Dendritic cell treated with granulocyte-macrophage colony-stimulating factor and Interleukin-4, amounts not matched to agents 40 ng/mL and 50 ng/mL, for 4 days (primary cell): ENCODE measurements around the gene VSTM5.

Experiments
- H3K27ac Mint-ChIP-seq: one replicate; pipeline ENCODE4 v1.8.0; 2022; ENCODE audit warnings: mild to moderate bottlenecking, mixed read lengths
- H3K27me3 Mint-ChIP-seq: one replicate; pipeline ENCODE4 v1.8.0; 2022; ENCODE audit warnings: mild to moderate bottlenecking, mixed read lengths
- H3K36me3 Mint-ChIP-seq: one replicate; pipeline ENCODE4 v1.8.0; 2022; ENCODE audit warnings: low read depth, mixed read lengths
- H3K4me1 Mint-ChIP-seq: one replicate; pipeline ENCODE4 v1.8.0; 2022; ENCODE audit warnings: low read depth, mixed read lengths
- H3K4me3 Mint-ChIP-seq: one replicate; pipeline ENCODE4 v1.8.0; 2022; ENCODE audit warnings: mild to moderate bottlenecking, moderate library complexity, mixed read lengths
- H3K9me3 Mint-ChIP-seq: one replicate; pipeline ENCODE4 v1.8.0; 2022; ENCODE audit warnings: mixed read lengths
- intact Hi-C: fragments of 100-400 bp; cut with micrococcal nuclease; formaldehyde crosslinking; loops from one replicate; pipeline ENCODE4 v1.15.0; 2022

The VSTM5 gene

DNA sequence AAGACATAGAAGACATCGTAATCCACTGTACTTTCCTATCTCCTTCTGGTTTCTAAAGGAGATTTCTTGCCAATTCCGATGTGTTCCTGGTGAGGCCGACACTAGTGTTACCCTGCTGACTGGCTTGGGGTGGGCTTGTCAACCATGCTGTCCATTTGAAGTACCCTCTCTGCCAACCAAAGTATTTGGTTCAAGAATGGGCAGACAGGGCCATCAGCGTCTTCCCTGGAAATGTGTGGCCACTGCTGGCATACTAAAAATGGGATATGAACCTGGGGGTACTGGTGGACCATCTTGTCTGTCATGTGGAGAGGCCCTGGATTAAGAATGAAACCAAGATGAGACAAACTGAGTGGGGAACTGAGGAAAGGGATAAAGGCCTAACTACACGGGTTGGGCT lies 1.8 kb upstream of the VSTM5 start:
- no peaks in the 10 kb centered on the region for H3K36me3 Mint-ChIP-seq
- H3K27me3 Mint-ChIP-seq: peaks cover 23% of the 10 kb centered on the region

GRCh38 chr11:93849751-93850593 lies 446 bp downstream of the VSTM5 start:
- H3K9me3 Mint-ChIP-seq: no peaks in the 10 kb centered on the region
- intact Hi-C loops: no loop called here
- H3K27me3 Mint-ChIP-seq: peaks cover 23% of the 10 kb centered on the region
- peak overlapping the region; percentile 6 for H3K4me3 Mint-ChIP-seq
- H3K27ac Mint-ChIP-seq: no peak overlapping the region
- H3K4me1 Mint-ChIP-seq: peaks cover 6% of the 10 kb centered on the region
- no peaks in the 10 kb centered on the region for H3K36me3 Mint-ChIP-seq

More for the DNA sequence above, 1.8 kb upstream of the VSTM5 start:
- no peak overlapping the region for H3K27ac Mint-ChIP-seq
- H3K9me3 Mint-ChIP-seq: no peaks in the 10 kb centered on the region
- H3K4me3 Mint-ChIP-seq: no peak overlapping the region
- intact Hi-C loops: no loop called here
- peaks cover 6% of the 10 kb centered on the region for H3K4me1 Mint-ChIP-seq

DNA sequence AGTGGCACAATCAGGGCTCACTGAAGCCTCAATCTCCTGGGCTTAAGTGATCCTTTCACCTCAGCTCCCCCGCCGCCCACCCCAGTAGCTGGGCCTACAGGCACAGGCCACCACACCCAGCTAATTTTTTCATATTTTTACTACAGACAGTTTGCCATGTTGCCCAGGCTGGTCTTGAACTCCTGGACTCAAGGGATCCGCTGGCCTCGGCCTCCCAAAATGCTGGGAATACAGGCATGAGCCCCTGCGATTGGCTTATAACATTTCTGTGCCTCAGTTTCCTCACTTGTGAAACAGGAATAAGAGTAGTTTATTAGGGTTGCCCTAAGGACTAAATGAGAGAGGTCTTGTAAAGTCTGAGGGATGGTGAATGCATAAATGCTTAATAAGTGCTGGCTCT lies 1.2 kb downstream of the VSTM5 start:
- no peaks in the 10 kb centered on the region for H3K36me3 Mint-ChIP-seq
- H3K9me3 Mint-ChIP-seq: no peaks in the 10 kb centered on the region
- peaks cover 23% of the 10 kb centered on the region for H3K27me3 Mint-ChIP-seq
- H3K4me3 Mint-ChIP-seq: no peak overlapping the region
- H3K4me1 Mint-ChIP-seq: peaks cover 6% of the 10 kb centered on the region
- H3K27ac Mint-ChIP-seq: no peak overlapping the region
- intact Hi-C loops: no loop called here

DNA sequence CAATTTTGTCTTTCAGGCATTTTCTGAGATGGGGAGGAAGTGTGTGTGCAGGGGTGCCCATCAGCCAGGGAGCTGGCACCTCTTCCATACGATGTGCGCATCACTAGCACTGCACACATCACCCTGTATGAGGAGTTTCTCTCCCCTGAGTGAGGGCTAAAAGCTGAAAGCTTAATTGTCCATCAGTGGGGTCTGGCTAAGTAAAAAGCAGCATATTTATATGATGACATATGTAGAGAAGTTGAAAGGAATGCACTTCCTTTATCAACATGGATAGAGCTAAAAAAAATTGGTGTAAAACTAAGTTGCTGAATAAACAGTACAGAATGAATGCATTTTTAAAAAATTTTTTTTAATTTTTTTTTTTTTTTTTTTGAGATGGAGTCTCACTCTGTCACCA lies 4.0 kb downstream of the VSTM5 start:
- Mint-ChIP-seq H3K36me3 (no peaks in the 10 kb centered on the region), H3K4me3 (no peak overlapping the region), H3K9me3 (no peaks in the 10 kb centered on the region), H3K27me3 (peaks cover 22% of the 10 kb centered on the region), H3K27ac (no peak overlapping the region), H3K4me1 (peaks cover 6% of the 10 kb centered on the region)
- intact Hi-C loops: no loop called here

DNA sequence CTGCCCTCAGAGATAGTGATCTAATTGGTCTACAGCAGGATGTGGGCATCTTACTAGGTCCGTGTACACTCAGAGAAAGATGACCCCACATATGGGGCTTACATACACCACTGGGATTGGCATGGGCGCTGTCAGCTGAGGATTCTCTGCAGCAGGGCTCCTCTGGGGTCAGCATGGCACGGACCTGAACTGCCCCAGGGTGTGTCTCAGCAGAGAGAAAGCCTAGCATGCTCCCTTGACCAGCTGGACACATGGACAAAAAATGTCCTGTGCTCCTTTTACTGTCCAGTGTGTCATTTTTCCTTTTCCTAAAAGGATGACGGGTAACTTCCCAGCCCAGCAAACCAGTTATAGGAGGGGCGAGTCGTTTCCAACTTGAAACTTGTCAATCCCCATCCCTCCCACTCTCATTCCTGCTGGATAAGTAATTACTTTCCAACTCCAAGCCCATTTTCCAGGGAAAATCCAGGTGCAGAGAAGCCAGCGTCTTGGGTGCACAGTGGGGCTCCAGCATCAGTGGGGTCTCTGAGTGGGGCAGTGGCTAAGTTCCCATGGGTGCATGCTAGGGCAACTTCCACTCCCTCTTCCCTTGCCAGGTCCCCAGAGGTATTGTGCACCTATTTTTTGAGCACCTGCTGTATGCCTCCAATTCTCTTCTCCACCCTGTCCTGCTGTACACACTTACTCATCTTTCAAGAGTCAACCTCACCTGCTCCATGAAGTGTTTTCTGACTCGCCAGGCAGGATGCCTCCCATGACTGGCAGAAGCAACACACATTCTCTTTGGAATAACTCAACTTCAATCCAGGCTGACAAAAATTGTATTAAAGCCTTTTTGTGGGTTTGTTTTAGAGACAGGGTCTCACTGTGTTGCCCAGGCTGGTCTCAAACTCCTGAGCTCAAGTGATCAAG lies 5.0 kb downstream of the VSTM5 start:
- intact Hi-C loops: no loop called here
- no peak overlapping the region for H3K27ac Mint-ChIP-seq
- H3K36me3 Mint-ChIP-seq: no peaks in the 10 kb centered on the region
- H3K9me3 Mint-ChIP-seq: no peaks in the 10 kb centered on the region
- H3K27me3 Mint-ChIP-seq: peaks cover 13% of the 10 kb centered on the region
- peaks cover 2% of the 10 kb centered on the region for H3K4me1 Mint-ChIP-seq
- H3K4me3 Mint-ChIP-seq: no peak overlapping the region

- Mint-ChIP-seq H3K36me3 (no peaks in the 10 kb centered on the region), H3K27me3 (peaks cover 8% of the 10 kb centered on the region), H3K9me3 (no peaks in the 10 kb centered on the region), H3K4me1 (no peaks in the 10 kb centered on the region), H3K4me3 (no peak overlapping the region), H3K27ac (no peak overlapping the region)
- intact Hi-C loops: no loop called here
Measured at GRCh38 chr11:93844568-93844967, 5.8 kb downstream of the VSTM5 start.

- H3K27me3 Mint-ChIP-seq: peaks cover 1% of the 10 kb centered on the region
- no peaks in the 10 kb centered on the region for H3K36me3 Mint-ChIP-seq
- intact Hi-C loops: no loop called here
- no peaks in the 10 kb centered on the region for H3K9me3 Mint-ChIP-seq
- H3K27ac Mint-ChIP-seq: no peak overlapping the region
- H3K4me3 Mint-ChIP-seq: no peak overlapping the region
- no peaks in the 10 kb centered on the region for H3K4me1 Mint-ChIP-seq
Measured at GRCh38 chr11:93843906-93844305, 6.5 kb downstream of the VSTM5 start.

DNA sequence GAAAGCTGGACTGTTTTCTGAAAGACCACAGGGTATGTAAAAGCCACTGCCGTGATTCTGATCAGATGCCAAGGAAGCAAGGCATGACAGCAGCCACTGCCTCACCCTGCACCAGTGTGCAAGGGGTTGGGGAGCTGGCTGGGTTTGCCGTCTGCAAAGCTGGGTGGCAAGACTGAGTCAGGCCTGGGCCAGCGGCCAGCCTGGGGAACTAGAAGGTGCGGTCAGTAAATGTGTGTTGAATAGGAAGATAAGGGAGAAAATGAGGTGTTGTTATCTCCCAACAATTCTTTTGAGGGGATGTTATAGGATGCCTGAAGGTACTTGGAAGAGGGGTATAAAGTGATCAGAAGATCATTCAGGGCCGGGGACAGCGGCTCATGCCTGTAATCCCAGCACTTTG lies 8.0 kb downstream of the VSTM5 start:
- Mint-ChIP-seq H3K27ac (no peak overlapping the region), H3K36me3 (no peaks in the 10 kb centered on the region), H3K9me3 (no peaks in the 10 kb centered on the region), H3K4me1 (no peaks in the 10 kb centered on the region), H3K27me3 (peaks cover 1% of the 10 kb centered on the region), H3K4me3 (no peak overlapping the region)
- intact Hi-C loops: no loop called here

DNA sequence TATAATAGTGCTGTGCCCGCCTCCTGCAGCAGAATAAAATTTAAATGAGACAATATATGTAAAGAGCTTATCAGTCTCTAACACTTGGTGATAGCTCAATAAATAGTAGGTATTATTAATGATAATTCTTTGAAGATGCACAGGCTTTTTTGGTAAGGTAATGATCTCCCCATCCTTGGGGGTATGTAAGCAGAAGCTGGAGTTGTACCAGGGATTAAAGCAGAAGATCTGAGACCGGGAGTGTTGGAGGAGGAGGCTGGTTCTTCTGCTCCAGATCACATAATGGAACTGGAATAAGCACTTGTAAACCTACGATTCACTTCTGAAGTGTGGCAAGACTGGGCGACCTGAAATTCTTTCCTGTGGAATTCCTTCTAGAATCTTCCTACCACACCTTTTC lies 8.4 kb downstream of the VSTM5 start:
- intact Hi-C loops: no loop called here
- H3K36me3 Mint-ChIP-seq: no peaks in the 10 kb centered on the region
- peaks cover 1% of the 10 kb centered on the region for H3K27me3 Mint-ChIP-seq
- no peak overlapping the region for H3K27ac Mint-ChIP-seq
- H3K9me3 Mint-ChIP-seq: no peaks in the 10 kb centered on the region
- no peaks in the 10 kb centered on the region for H3K4me1 Mint-ChIP-seq
- no peak overlapping the region for H3K4me3 Mint-ChIP-seq

DNA sequence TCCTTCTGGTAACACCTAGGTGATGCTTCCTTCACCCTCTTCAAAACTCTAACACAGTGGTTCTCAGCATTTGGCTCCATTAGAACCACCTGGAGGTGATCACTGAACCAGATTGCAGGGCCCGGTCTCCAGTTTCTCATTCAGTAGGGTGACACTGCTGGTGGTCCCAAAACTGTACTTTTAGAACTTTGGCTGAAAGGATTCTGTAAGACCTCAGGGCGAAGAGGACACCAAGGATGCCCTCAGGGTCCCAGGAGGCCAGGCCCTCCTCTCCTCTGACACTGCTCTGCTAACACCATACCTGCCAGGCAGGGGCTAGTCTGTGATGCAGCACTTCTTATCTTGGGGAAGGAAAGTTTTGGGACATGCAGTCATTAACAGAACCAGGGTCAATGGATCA lies 9.0 kb downstream of the VSTM5 start:
- H3K9me3 Mint-ChIP-seq: no peaks in the 10 kb centered on the region
- H3K27me3 Mint-ChIP-seq: peaks cover 1% of the 10 kb centered on the region
- H3K36me3 Mint-ChIP-seq: no peaks in the 10 kb centered on the region
- intact Hi-C loops: no loop called here
- no peaks in the 10 kb centered on the region for H3K4me1 Mint-ChIP-seq
- no peak overlapping the region for H3K4me3 Mint-ChIP-seq
- H3K27ac Mint-ChIP-seq: no peak overlapping the region

- intact Hi-C loops: no loop called here
- no peak overlapping the region for H3K27ac Mint-ChIP-seq
- no peaks in the 10 kb centered on the region for H3K9me3 Mint-ChIP-seq
- peaks cover 1% of the 10 kb centered on the region for H3K27me3 Mint-ChIP-seq
- no peaks in the 10 kb centered on the region for H3K4me1 Mint-ChIP-seq
- H3K36me3 Mint-ChIP-seq: no peaks in the 10 kb centered on the region
- H3K4me3 Mint-ChIP-seq: no peak overlapping the region
Measured at GRCh38 chr11:93840981-93841380, 9.4 kb downstream of the VSTM5 start.

DNA sequence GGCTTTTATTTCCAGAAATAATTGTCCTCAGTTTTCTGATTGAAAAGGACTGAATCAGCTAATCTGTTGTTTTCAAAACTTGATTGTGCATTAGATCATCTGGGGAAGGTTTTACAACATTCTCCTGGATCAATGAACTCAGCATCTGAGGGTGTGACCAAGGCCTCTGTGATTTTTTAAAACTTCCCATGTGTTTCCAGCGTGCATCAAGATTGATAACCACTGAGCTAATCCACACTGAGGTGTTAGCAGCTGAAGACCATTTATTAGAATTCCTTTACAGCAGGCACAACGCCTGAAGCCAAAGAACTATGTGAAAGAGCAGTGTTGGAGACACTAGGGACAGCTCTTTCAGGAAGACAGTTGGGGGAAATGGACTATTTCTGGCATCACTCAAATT lies 10.2 kb downstream of the VSTM5 start:
- no peaks in the 10 kb centered on the region for H3K4me1 Mint-ChIP-seq
- no peak overlapping the region for H3K4me3 Mint-ChIP-seq
- H3K36me3 Mint-ChIP-seq: no peaks in the 10 kb centered on the region
- H3K27ac Mint-ChIP-seq: no peak overlapping the region
- no peaks in the 10 kb centered on the region for H3K9me3 Mint-ChIP-seq
- H3K27me3 Mint-ChIP-seq: peaks cover 1% of the 10 kb centered on the region
- intact Hi-C loops: no loop called here

GRCh38 chr11:93838967-93839366 lies 11.5 kb downstream of the VSTM5 start:
- no peak overlapping the region for H3K4me3 Mint-ChIP-seq
- no peaks in the 10 kb centered on the region for H3K36me3 Mint-ChIP-seq
- H3K9me3 Mint-ChIP-seq: no peaks in the 10 kb centered on the region
- intact Hi-C loops: no loop called here
- H3K27me3 Mint-ChIP-seq: peaks cover 1% of the 10 kb centered on the region
- no peaks in the 10 kb centered on the region for H3K4me1 Mint-ChIP-seq
- no peak overlapping the region for H3K27ac Mint-ChIP-seq

DNA sequence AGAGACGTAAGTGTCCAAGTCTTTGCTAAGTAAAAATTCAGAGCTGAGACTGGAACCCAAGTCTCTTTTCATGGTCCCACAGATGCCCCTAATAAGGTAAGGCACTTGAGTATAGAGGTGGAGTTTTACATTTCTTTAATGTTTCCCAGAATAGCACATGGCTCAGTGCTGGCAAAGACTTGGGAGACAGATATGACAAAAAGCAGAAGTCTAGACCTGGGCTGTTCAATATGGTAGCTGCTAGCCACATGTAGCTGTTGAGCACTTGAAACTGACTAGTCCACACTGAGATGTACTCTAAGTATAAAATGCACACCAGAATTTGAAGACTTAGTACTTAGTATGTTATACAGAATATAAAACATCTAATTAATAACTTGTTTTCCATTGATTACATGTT lies 17.6 kb downstream of the VSTM5 start:
- H3K9me3 Mint-ChIP-seq: no peaks in the 10 kb centered on the region
- no peaks in the 10 kb centered on the region for H3K27me3 Mint-ChIP-seq
- no peak overlapping the region for H3K4me3 Mint-ChIP-seq
- no peaks in the 10 kb centered on the region for H3K4me1 Mint-ChIP-seq
- intact Hi-C loops: no loop called here
- no peaks in the 10 kb centered on the region for H3K36me3 Mint-ChIP-seq
- no peak overlapping the region for H3K27ac Mint-ChIP-seq
